ENCODE data around the gene PAWR. TPM values are rescaled to one million over a fixed set of nuclear protein-coding genes. Genes with fewer than 3 reads are reported as not detected.

PAWR gene
- total and polyA plus RNA-seq, 2 donors (not counting 3 experiments of a cell fraction or from before 2014, with no cell fraction given): 18.3 to 154 TPM

DNA sequence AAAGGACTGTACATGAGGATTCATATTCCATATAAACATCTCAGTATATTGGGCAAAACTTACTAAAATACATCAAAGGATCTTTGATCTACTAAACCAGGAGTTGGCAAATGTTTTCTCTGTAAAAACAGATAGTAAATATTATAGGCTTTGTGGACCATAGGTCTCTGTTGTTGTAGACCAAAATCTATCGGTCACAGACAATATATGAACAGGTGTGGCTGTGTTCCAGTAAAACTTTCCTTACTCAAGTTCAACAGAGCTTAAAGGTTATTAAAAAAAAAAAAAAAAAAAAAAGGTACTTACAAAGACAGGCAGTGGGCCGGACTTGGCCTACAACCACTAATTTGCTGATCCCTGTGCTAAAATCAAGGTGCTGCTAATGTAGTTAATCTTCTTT, 40.3 kb downstream of the PAWR start:
- no peak overlapping the region for H3K27ac ChIP-seq (ENCODE audit: insufficient read depth, low read depth, low read length)
- dilution Hi-C loops (cut with MboI; ENCODE audit: extremely low pct_ligation_motif_present, low sequenced_read_pairs): no loop called here
- DNase-seq (ENCODE audit: low read depth, low spot score) (no peak), FAIRE-seq (no peak)
- H3K79me2 ChIP-seq (ENCODE audit: control insufficient read depth, insufficient read depth, low read length): peaks cover 95% of the 10 kb centered on the region
- no peaks in the 10 kb centered on the region for H3K9me3 ChIP-seq (replicated peaks; ENCODE audit: control insufficient read depth, insufficient read depth, low read length)
- no peak overlapping the region for H2AFZ ChIP-seq (ENCODE audit: low read depth, low read length)
- CTCF ChIA-PET: no interaction called here
- no peaks in the 10 kb centered on the region for H3K36me3 ChIP-seq (ENCODE audit: control insufficient read depth in 2 of 2, extremely low read depth in 1 of 2, insufficient read depth in 2 of 2, low read length in 2 of 2)
- H3K4me2 ChIP-seq (ENCODE audit: insufficient read depth, low read length): no peak overlapping the region
- TF ChIP-seq, protein P1, sequence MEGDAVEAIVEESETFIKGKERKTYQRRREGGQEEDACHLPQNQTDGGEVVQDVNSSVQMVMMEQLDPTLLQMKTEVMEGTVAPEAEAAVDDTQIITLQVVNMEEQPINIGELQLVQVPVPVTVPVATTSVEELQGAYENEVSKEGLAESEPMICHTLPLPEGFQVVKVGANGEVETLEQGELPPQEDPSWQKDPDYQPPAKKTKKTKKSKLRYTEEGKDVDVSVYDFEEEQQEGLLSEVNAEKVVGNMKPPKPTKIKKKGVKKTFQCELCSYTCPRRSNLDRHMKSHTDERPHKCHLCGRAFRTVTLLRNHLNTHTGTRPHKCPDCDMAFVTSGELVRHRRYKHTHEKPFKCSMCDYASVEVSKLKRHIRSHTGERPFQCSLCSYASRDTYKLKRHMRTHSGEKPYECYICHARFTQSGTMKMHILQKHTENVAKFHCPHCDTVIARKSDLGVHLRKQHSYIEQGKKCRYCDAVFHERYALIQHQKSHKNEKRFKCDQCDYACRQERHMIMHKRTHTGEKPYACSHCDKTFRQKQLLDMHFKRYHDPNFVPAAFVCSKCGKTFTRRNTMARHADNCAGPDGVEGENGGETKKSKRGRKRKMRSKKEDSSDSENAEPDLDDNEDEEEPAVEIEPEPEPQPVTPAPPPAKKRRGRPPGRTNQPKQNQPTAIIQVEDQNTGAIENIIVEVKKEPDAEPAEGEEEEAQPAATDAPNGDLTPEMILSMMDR (IDR thresholded peaks at IDR 0.05; ENCODE audit: extremely low read depth in 1 of 2, insufficient read depth in 1 of 2, low read depth in 1 of 2, low read length in 2 of 2): no peak
- TF ChIP-seq MYC (IDR thresholded peaks at IDR 0.05; ENCODE audit: low read depth, low read length): no peak
- TF ChIP-seq POLR2AphosphoS5 (IDR thresholded peaks at IDR 0.05; ENCODE audit: insufficient read depth, low read depth, low read length): no peak
- no peak for TF ChIP-seq GATA2 (IDR thresholded peaks at IDR 0.05; ENCODE audit: insufficient read depth, insufficient read length, low read depth, low read length)
- TF ChIP-seq, protein P2, sequence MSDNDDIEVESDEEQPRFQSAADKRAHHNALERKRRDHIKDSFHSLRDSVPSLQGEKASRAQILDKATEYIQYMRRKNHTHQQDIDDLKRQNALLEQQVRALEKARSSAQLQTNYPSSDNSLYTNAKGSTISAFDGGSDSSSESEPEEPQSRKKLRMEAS (IDR thresholded peaks at IDR 0.05; ENCODE audit: insufficient read depth, insufficient read length): no peak
- TF ChIP-seq JUN (IDR thresholded peaks at IDR 0.05; ENCODE audit: borderline replicate concordance, insufficient read depth, insufficient read length, low read depth): no peak
- TF ChIP-seq POLR2A (IDR thresholded peaks at IDR 0.05; ENCODE audit: low read depth, low read length): no peak
- no peak for TF ChIP-seq EZH2 (IDR thresholded peaks at IDR 0.05; ENCODE audit: borderline replicate concordance, low read depth, low read length, severe bottlenecking)
- no peak for TF ChIP-seq FOS (IDR thresholded peaks at IDR 0.05; ENCODE audit: borderline replicate concordance, insufficient read depth, low read length)
- POLR2A ChIA-PET: no interaction called here
- H3K4me1 ChIP-seq (ENCODE audit: control insufficient read depth, extremely low read depth, insufficient read depth, low read length): no peaks in the 10 kb centered on the region
- H3K4me3 ChIP-seq (replicated peaks in 1 of 3; ENCODE audit: insufficient read depth in 1 of 3, low read depth in 1 of 3, low read length in 3 of 3): no peak overlapping the region
- peaks cover 9% of the 10 kb centered on the region for H4K20me1 ChIP-seq (replicated peaks; ENCODE audit: control insufficient read depth, extremely low read depth, insufficient read depth, low read length)
- intact Hi-C loops (cut with micrococcal nuclease): no loop called here
- no TSS peak for BruUV-seq (replicated peaks)
- no peaks in the 10 kb centered on the region for H3K9me1 ChIP-seq (replicated peaks; ENCODE audit: control insufficient read depth, extremely low read depth, insufficient read depth, low read length)
- no peak overlapping the region for H3K9ac ChIP-seq (replicated peaks; ENCODE audit: extremely low read depth, insufficient read depth, low read length)
- H3K27me3 ChIP-seq (ENCODE audit: control insufficient read depth in 2 of 2, insufficient read depth in 2 of 2, low read length in 2 of 2): no peaks in the 10 kb centered on the region

Measured in endothelial cell of umbilical vein (primary cell).